ENCODE data around the gene TMEM87B.

TMEM87B gene, protein sequence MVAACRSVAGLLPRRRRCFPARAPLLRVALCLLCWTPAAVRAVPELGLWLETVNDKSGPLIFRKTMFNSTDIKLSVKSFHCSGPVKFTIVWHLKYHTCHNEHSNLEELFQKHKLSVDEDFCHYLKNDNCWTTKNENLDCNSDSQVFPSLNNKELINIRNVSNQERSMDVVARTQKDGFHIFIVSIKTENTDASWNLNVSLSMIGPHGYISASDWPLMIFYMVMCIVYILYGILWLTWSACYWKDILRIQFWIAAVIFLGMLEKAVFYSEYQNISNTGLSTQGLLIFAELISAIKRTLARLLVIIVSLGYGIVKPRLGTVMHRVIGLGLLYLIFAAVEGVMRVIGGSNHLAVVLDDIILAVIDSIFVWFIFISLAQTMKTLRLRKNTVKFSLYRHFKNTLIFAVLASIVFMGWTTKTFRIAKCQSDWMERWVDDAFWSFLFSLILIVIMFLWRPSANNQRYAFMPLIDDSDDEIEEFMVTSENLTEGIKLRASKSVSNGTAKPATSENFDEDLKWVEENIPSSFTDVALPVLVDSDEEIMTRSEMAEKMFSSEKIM

DNA sequence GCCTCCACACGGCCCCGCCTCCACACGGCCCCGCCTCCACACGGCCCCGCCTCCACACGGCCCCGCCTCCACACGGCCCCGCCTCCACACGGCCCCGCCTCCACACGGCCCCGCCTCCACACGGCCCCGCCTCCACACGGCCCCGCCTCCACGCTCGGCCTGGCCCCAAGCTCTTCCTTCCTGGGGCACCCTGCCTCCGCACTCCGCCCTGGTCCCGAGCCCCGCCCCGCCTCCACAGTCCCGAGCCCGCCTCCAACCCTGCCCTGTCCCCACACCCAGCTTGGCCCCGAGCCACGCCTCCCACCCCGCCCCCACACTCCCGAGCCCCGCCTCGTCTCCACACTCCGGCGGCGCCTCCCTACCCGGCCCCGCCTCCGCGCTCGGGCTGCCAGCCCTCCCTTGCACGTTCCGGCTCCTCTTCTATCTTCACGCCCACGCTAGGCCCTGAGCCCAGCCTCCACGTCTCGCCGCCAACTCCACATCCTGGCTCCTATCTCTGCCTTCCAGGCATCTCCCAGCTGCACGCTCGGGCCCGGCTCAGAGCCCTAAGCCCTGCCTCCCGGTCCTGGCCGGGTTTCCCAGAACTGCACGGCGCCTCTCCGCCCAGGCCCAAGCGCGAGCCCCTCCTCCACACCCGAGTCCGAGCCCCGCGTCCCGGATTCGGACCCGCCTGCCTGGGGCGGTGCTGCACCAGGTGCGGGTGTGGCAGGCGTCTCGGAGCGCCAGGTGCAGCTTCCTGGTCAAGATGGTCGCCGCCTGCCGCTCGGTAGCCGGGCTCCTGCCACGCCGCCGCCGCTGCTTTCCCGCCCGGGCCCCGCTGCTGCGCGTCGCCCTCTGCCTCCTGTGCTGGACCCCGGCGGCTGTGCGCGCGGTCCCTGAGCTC lies at the start of gene TMEM87B:
TMEM87B (plus strand) TSS at position 423 of the 883 bp plus-strand sequence; CDS start at position 746, 323 bp downstream.
- Histone ChIP-seq H3K9ac (ENCODE audit: low read length) (peak within 1 kb of the TSS; percentile 85), H3K4me3 (ENCODE audit: low read length) (peak within 1 kb of the TSS; percentile 96), H3K27ac (ENCODE audit: low read length) (peak within 1 kb of the TSS; percentile 85), H3K79me2 (ENCODE audit: low read length) (peaks cover 41% of the 10 kb centered on the region), H2AFZ (ENCODE audit: low read length) (peak within 1 kb of the TSS; percentile 96), H4K20me1 (ENCODE audit: insufficient read depth, low read length) (no peaks in the 10 kb centered on the region), H3K4me2 (ENCODE audit: low read depth, low read length) (peak within 1 kb of the TSS; percentile 93), H3K4me1 (ENCODE audit: low read length) (peaks cover 13% of the 10 kb centered on the region), H3K9me3 (replicated peaks; ENCODE audit: insufficient read depth, low read length) (no peaks in the 10 kb centered on the region), H3K27me3 (replicated peaks; ENCODE audit: insufficient read depth, low read length) (no peaks in the 10 kb centered on the region), H3K9me2 (replicated peaks; ENCODE audit: insufficient read depth, low read length) (no peaks in the 10 kb centered on the region), H3F3A (ENCODE audit: insufficient read depth, low read length) (0 out of 2 replicates have a peak, but pooled peaks cover 6% of the 10 kb centered on the region), H3K36me3 (replicated peaks; ENCODE audit: insufficient read depth, low read length) (no peaks in the 10 kb centered on the region)
- peak; percentile 95 for DNase-seq
- TF ChIP-seq, protein P1, sequence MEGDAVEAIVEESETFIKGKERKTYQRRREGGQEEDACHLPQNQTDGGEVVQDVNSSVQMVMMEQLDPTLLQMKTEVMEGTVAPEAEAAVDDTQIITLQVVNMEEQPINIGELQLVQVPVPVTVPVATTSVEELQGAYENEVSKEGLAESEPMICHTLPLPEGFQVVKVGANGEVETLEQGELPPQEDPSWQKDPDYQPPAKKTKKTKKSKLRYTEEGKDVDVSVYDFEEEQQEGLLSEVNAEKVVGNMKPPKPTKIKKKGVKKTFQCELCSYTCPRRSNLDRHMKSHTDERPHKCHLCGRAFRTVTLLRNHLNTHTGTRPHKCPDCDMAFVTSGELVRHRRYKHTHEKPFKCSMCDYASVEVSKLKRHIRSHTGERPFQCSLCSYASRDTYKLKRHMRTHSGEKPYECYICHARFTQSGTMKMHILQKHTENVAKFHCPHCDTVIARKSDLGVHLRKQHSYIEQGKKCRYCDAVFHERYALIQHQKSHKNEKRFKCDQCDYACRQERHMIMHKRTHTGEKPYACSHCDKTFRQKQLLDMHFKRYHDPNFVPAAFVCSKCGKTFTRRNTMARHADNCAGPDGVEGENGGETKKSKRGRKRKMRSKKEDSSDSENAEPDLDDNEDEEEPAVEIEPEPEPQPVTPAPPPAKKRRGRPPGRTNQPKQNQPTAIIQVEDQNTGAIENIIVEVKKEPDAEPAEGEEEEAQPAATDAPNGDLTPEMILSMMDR (IDR thresholded peaks at IDR 0.05; ENCODE audit: low read length): no peak
- TF ChIP-seq EZH2phosphoT487 (IDR thresholded peaks at IDR 0.05; ENCODE audit: low read length) (no peak), EZH2 (optimal IDR thresholded peaks at IDR 0.05; ENCODE audit: low read depth, low read length) (no peak)

DNA sequence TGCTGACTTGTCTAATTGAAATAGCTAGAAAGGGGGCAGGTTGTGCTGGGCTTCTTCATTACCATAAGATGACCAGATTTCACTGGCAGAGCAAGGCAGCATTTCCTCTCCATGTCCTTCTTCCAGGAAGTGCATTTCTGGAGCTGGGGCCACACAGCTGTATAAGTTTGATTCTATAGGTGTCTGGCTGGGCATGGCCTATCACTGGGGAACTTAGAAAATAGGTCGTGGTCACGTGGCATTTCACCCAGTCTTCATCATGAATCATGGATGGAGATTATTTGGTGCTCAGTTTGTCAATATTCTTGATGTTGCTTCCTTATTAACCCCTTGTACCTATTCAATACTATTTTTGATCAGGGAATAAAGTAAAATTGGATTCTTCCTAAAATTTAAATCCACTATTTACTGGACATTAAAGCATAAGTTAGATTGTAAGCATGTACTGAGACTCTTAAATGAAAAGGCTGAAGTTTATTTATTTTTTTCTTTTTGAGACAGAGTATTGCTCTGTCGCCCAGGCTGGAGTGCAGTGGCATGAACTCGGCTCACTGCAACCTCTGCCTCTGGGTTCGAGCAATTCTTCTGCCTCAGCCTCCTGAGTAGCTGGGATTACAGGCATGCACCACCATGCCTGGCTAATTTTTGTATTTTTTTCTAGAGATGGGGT lies 49.5 kb upstream of the TMEM87B start:
- Histone ChIP-seq H3K4me1 (ENCODE audit: low read length) (peaks cover 20% of the 10 kb centered on the region), H4K20me1 (ENCODE audit: insufficient read depth, low read length) (no peaks in the 10 kb centered on the region), H3K9ac (ENCODE audit: low read length) (no peak overlapping the region), H3K9me3 (replicated peaks; ENCODE audit: insufficient read depth, low read length) (no peaks in the 10 kb centered on the region), H3F3A (ENCODE audit: insufficient read depth, low read length) (peaks cover 19% of the 10 kb centered on the region), H3K4me3 (ENCODE audit: low read length) (no peak overlapping the region), H3K36me3 (replicated peaks; ENCODE audit: insufficient read depth, low read length) (no peaks in the 10 kb centered on the region), H3K27me3 (replicated peaks; ENCODE audit: insufficient read depth, low read length) (no peaks in the 10 kb centered on the region), H3K4me2 (ENCODE audit: low read depth, low read length) (no peak overlapping the region), H3K79me2 (ENCODE audit: low read length) (no peaks in the 10 kb centered on the region), H3K27ac (ENCODE audit: low read length) (no peak overlapping the region), H3K9me2 (replicated peaks; ENCODE audit: insufficient read depth, low read length) (no peaks in the 10 kb centered on the region), H2AFZ (ENCODE audit: low read length) (no peak overlapping the region)
- DNase-seq: no peak
- no peak for TF ChIP-seq EZH2 (optimal IDR thresholded peaks at IDR 0.05; ENCODE audit: low read depth, low read length)
- no peak for TF ChIP-seq EZH2phosphoT487 (IDR thresholded peaks at IDR 0.05; ENCODE audit: low read length)
- TF ChIP-seq, protein P1 (IDR thresholded peaks at IDR 0.05; ENCODE audit: low read length): no peak

DNA sequence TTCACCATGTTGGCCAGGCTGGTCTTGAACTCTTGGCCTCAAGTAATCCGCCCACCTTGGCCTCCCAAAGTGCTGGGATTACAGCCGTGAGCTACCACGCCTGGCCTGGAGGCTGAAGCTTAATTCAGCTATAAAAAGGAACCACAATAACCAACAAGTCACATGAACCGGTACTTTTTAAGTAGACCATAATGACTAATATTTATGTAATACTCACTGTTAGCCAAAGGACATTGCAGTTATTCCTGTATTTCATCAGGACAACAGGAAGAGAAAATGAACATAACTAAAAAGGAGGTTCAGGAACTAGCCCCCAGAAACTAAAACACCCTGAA lies 49.0 kb upstream of the TMEM87B start:
- Histone ChIP-seq H3F3A (ENCODE audit: insufficient read depth, low read length) (peaks cover 14% of the 10 kb centered on the region; the same call in 1 of the 2 replicates), H3K27ac (ENCODE audit: low read length) (no peak overlapping the region), H3K4me1 (ENCODE audit: low read length) (peaks cover 18% of the 10 kb centered on the region), H3K79me2 (ENCODE audit: low read length) (no peaks in the 10 kb centered on the region), H3K9ac (ENCODE audit: low read length) (no peak overlapping the region), H3K4me3 (ENCODE audit: low read length) (no peak overlapping the region), H2AFZ (ENCODE audit: low read length) (no peak overlapping the region), H3K9me3 (replicated peaks; ENCODE audit: insufficient read depth, low read length) (no peaks in the 10 kb centered on the region), H3K27me3 (replicated peaks; ENCODE audit: insufficient read depth, low read length) (no peaks in the 10 kb centered on the region), H4K20me1 (ENCODE audit: insufficient read depth, low read length) (no peaks in the 10 kb centered on the region), H3K36me3 (replicated peaks; ENCODE audit: insufficient read depth, low read length) (no peaks in the 10 kb centered on the region), H3K9me2 (replicated peaks; ENCODE audit: insufficient read depth, low read length) (no peaks in the 10 kb centered on the region), H3K4me2 (ENCODE audit: low read depth, low read length) (no peak overlapping the region)
- DNase-seq: no peak
- TF ChIP-seq, protein P1 (IDR thresholded peaks at IDR 0.05; ENCODE audit: low read length): no peak
- TF ChIP-seq EZH2 (optimal IDR thresholded peaks at IDR 0.05; ENCODE audit: low read depth, low read length) (no peak), EZH2phosphoT487 (IDR thresholded peaks at IDR 0.05; ENCODE audit: low read length) (no peak)

All from MM.1S (cell line).